ENCODE measurements around the gene PTPRZ1.

PTPRZ1 gene

GRCh38 chr7:121872831-121873288, at the start of gene PTPRZ1:
PTPRZ1 (plus strand) TSS chr7:121873161; CDS start chr7:121873500, 339 bp downstream.
- TF ChIP-seq ZNF629 (tag by site-specific recombination; IDR thresholded peaks at IDR 0.05) (no peak), ZNF184 (tag by site-specific recombination; IDR thresholded peaks at IDR 0.05) (no peak), ZNF610 (tag by site-specific recombination; IDR thresholded peaks at IDR 0.05; ENCODE audit: borderline replicate concordance) (no peak), TSHZ1 (tag by site-specific recombination; IDR thresholded peaks at IDR 0.05; ENCODE audit: borderline replicate concordance) (no peak), ZNF76 (tag by site-specific recombination; IDR thresholded peaks at IDR 0.05; ENCODE audit: borderline replicate concordance, low read depth) (no peak), ZNF423 (tag by site-specific recombination; IDR thresholded peaks at IDR 0.05) (no peak), PATZ1 (tag by site-specific recombination; IDR thresholded peaks at IDR 0.05) (0 out of 2 replicates have a peak, but pooled peaks have one; percentile 5), GLIS2 (tag by site-specific recombination; IDR thresholded peaks at IDR 0.05) (peak; percentile 37; the same call in 1 of the 2 replicates), ZNF654 (tag by site-specific recombination; IDR thresholded peaks at IDR 0.05; ENCODE audit: low read depth) (no peak), ZNF473 (tag by site-specific recombination; IDR thresholded peaks at IDR 0.05) (no peak), KLF10 (tag by site-specific recombination; IDR thresholded peaks at IDR 0.05) (peak; percentile 21; the same call in 1 of the 2 replicates), ZNF660 (tag by site-specific recombination; IDR thresholded peaks at IDR 0.05) (0 out of 2 replicates have a peak, but pooled peaks have one; percentile 22), ZNF48 (tag by site-specific recombination; IDR thresholded peaks at IDR 0.05) (no peak), ZNF747 (tag by site-specific recombination; IDR thresholded peaks at IDR 0.05) (no peak), ZNF530 (tag by site-specific recombination; IDR thresholded peaks at IDR 0.05; ENCODE audit: low read depth) (no peak), ZNF621 (tag by site-specific recombination; IDR thresholded peaks at IDR 0.05) (no peak), ZNF121 (tag by site-specific recombination; IDR thresholded peaks at IDR 0.05) (no peak), ZSCAN5A (tag by site-specific recombination; IDR thresholded peaks at IDR 0.05) (no peak), ZFHX2 (tag by site-specific recombination; conservative IDR thresholded peaks at IDR 0.05) (no peak), ZNF514 (tag by site-specific recombination; IDR thresholded peaks at IDR 0.05) (no peak), SALL2 (tag by site-specific recombination; IDR thresholded peaks at IDR 0.05; ENCODE audit: borderline replicate concordance) (no peak), ZNF398 (tag by site-specific recombination; IDR thresholded peaks at IDR 0.05) (no peak), ZSCAN18 (tag by site-specific recombination; IDR thresholded peaks at IDR 0.05) (no peak), ZNF596 (tag by site-specific recombination; IDR thresholded peaks at IDR 0.05) (no peak), ZNF23 (tag by site-specific recombination; IDR thresholded peaks at IDR 0.05; ENCODE audit: borderline replicate concordance) (no peak), ZXDB (tag by site-specific recombination; IDR thresholded peaks at IDR 0.05) (no peak), ZNF148 (tag by site-specific recombination; IDR thresholded peaks at IDR 0.05; ENCODE audit: borderline replicate concordance) (no peak)
- Histone ChIP-seq H3K9me3 (ENCODE audit: control insufficient read depth, insufficient read depth, low read depth, low read length) (no peaks in the 10 kb centered on the region), H3K36me3 (ENCODE audit: control insufficient read depth in 2 of 2, insufficient read depth in 1 of 2, low read length in 2 of 2) (no peaks in the 10 kb centered on the region), H3K27ac (ENCODE audit: extremely low read depth, low read depth, low read length) (no peak within 1 kb of the TSS), H3K4me3 (ENCODE audit: low read depth, low read length) (peak within 1 kb of the TSS; percentile 49), H3K4me1 (ENCODE audit: control insufficient read depth, insufficient read depth, low read length) (no peaks in the 10 kb centered on the region)
- POLR2A ChIA-PET = no interaction called here
- CTCF ChIA-PET = no interaction called here
